H4 (cell line): ENCODE results near the gene CPEB4. TPM values are rescaled to one million over a fixed set of nuclear protein-coding genes. Genes with fewer than 3 reads are reported as not detected.

Source experiments
- DNase-seq: peaks from one replicate; pipeline ENCODE4 v3.0.0-alpha.2; 2015; ENCODE audit warnings: low spot score
- total RNA-seq: library from RNA; depleted of rRNA; stranded (reverse); fragments of >200 nt; shearing (Covaris generic); gene quantifications from 2 replicates; pipeline ENCODE4 v1.2.3, GENCODE V29; 2014

CPEB4 gene
- total RNA-seq, 1 experiment from 2014 or later = 6.2 TPM

DNA sequence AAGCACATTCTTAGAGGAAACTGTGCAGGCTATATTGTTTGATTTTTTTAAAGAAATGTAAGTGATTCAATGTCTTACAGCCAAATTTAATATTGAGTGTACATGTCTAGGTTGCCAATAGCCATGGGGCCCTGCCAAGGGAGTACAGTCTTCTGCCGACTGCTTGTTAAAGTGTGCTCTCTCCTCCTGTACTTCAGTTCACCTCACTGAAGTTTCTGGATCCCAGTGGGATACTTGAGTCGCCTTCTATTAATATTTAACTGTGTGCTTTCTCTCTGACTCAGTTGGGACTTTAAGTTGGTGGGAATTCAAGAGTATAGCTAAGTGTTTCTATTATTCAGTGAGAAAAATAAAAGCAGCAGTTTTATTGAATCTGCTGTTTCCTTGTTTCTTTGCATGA is 56.4 kb downstream of the CPEB4 start:
- DNase-seq = no peak

DNA sequence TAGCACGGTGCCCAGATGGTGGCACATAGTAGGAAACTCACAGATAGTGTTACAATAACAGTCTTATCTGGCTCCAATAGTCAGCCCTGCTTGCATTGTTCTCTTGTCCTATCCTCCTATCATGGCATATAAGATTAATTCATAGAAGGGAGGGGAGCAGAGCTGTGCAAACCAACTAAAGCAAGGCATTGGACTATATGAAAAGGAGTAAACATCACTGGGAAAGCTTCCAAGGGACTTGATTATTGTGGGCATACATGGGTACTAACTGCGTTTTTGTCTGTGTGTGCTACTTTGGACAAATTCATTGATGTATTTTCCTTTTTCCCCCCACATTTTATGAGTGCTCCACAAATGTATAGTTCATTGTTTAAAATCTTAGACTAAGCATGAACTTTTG is 57.0 kb downstream of the CPEB4 start:
- DNase-seq = no peak

DNA sequence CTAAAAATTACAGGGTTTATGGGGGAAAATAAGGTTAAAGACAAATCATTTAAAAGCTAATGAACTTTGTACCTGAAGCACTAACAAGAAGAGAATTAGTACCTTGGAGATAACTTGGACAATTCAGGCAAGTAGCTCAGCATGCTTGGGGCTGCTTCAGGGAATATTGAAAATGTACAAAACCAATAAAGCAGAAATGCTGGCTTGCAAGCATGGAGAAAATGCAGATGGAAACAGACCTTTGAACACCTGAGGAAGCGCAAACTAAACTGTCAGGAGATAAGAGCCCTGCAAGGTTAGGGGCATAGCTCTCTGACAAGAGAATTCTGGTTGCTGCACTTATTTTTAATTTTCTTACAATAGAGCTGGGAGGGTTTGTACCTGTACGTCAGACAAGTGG is 58.2 kb downstream of the CPEB4 start:
- DNase-seq = no peak

DNA sequence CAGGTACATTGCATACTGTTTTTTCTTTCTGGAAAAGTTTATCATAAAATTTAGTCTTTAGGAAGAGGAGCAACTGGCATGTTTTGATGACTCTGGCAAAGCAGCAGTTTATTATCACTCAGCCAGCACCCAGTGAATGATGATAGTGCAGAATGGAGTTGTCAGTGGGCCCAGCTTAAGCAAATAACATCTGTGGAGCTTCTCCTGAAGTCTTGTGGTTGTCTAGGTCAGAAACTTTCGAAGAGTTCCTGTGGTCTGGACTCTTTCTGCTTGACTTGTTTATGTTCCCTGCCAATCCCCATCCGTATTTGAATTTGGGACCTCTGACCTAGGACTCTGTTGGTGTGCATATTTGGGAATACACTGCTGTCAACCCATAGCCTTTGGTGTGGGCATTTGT is 62.7 kb downstream of the CPEB4 start:
- DNase-seq = no peak

DNA sequence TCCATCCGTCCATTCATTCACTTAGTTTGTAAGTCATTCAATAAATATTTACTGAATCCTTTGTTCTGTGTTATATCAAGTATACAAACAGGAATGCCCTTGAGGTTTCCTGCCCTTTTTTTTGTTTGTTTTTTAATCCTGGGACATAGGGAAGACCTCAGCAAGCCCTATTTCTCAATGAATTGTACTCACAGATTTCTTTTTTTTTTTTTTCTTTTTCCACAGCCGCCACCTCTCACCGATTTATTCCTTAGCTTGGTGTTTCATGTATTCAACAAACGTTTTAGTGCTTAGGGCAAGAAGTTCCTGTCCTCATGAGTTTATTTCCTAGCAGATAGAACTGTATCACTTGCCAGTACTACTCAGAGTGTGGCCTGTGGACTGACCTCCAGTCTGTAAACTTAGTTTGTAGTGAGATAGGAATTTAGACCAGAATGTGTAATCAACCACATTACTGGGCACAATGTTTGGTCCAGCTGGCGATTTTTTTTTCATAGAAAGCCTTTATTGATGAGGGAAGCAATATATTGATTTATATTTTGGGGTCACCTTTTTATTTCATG is 65.5 kb downstream of the CPEB4 start:
- DNase-seq = peak; percentile 63

DNA sequence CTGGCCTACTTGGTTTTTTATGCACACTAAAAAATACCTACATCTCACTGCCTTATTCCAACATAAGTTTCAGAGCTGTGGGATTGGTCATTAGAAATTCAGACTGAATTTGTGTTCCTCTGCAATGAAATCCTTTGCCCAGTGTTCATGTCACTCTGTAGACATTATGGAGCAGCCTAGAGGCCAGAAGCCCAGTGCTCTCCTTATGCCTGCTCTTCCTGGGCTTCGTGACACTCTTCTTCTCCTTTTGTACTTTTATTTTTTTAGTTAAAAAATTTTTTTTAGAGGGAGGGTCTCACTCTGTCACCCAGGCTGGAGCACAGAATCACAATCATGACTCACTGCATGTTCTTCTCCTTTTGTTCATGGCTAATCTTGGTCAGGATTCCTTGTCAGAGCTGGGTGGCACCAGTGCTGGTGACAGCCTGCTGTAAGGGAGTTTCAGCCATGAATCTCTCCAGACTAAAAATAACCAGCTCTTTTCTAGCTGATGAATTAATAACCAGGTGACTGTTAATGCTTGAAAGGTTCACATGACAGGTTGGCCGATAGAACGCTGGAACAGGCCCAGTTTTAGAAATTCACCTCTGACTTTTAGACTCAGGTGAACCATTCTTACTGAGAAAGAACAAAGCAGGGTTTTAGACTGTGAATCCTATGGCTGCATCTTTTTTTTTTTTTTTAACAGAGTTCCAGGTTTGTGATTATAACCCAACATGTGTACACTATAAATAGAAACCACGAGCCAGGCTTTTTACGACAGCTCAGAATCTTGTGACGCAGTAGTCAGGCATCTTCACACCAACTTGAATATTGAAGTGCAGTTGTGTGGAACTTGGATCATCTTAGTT is 66.7 kb downstream of the CPEB4 start:
- DNase-seq = no peak

DNA sequence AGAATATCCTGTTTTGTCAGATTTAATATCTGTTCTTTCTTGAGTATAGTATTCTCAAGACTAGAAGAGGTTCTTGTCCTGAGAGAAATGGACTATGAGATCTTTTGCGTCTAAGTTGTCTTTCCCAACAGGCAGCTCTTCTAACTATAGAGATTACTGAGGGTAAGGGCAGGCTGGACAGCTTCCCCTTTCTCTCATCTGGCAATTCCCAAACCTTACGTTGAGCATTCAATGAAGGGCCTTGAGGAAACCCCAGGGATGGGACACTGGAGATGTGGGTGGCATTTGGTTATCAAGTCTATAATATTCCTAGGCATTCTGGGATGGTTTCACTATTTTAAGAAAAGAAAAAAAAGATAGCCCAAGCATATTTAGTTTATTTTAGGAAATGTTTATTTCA is 72.8 kb downstream of the CPEB4 start:
- DNase-seq = no peak

DNA sequence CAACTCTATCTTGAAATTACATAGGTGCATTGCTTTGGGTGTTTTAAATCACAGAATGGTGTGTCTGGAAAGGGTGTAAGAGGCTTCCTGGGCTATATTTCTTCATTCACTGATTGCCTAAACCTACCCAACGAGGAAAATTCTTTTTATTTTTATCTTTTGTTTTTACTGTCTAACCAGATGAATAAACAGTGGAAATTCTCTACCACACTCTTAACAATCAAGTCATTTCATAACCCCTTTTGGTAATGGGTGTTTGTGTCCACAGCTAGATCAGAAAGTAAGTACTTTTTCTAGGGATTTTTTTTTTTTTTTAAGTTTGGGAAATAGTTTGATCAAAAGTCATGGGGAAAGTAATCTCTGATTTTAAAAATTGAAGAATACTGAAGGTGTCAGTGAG is 73.3 kb downstream of the CPEB4 start:
- DNase-seq = no peak

DNA sequence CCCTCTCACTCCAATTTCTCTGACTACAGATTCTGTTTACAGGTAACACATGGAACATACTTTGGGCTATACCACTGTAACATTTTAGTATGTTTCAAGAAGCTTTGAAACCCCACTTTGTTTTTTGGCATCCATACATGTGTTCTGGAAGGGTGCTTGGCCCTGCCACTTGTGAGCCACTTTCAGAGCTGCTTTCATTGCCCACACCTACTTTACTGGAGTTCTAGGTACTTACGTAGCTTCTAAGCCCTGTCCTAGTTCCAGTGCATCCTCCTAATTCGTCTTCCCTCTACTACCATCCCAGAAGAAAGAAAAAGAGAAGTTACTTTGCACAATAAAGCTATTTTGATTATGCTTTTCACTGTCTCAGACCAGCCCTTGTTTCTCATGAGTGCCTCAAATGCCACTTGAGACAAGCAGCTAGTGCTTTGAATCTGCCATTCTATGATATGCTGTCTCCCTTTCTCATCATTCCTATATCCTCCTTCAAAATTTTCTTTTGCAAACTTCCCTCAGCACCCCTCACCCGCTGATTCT is 74.4 kb downstream of the CPEB4 start:
- no peak for DNase-seq

DNA sequence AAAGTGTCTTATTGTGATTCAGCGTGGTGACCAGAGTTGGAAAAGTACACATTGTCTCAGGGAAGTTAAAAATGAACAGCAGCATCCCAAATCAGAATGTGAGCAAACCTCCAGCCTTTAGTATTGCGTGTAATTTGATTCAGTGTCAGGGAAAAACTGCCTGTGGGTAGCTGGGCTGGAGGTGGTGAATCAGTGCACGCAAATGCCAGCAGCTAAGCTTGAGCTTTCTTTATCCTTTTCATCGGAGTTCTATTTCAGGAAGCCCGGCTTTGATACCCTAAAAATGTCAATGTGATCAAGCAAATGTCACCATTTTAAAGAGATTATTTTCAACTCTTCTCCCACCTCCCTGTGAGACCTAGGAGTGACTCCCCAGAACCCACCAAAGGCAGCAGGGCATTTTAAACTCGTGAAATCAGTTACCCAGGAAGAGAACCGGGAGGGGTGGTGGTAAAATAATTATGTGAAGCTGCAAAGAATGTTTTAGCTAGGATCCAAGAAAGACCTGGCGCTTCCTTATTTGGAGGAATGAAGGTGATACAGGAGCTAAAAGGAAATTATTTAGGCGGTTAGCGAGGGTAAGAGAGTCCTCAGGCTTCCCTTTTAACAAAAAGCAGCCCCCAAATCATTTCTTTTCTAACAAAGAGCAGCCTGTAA is 75.2 kb downstream of the CPEB4 start:
- DNase-seq = peak; percentile 30

DNA sequence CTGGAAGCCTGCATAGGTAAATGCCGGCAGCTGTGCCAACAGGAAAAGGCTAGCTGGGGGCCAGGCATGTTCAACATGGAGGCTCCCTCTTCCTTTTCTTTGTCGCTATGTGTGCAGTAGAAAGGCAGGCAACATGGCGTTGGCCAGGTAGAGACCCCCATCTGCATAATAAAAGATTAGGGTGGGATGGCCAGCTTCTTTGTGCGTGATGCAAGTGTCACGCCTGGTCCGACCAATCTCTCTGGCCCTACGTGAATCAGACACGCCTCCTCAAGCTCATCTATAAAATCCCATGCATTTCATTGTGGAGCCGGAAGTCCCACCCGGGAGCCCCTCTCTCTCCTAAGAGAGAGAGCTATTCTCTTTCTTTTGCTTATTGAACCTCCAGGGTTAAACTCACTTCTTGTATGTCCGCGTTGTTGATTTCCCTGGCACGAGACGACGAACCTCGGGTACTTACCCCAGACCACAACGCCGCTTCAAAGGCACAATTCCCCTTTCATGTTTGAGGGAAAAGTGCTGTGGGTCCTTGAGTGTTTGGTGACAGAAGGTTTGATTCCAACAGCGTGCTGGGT is 75.8 kb downstream of the CPEB4 start:
- no peak for DNase-seq

DNA sequence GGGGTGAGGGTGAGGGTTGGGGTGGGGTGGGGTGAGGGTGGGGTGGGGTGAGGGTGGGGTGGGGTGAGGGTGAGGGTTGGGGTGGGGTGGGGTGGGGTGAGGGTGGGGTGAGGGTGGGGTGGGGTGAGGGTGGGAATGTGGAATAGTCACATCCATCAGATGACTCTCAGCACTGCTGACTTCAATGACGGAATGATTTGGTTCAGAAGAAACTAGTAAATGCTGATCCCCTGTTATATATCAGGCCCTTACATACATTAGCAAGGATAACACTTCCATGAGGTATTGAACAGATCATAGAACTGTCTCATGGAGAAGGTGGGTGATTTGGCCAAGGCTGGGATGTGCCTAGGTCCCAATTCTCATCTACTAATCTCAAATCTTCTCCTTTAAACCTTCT is 76.4 kb downstream of the CPEB4 start:
- DNase-seq = no peak

DNA sequence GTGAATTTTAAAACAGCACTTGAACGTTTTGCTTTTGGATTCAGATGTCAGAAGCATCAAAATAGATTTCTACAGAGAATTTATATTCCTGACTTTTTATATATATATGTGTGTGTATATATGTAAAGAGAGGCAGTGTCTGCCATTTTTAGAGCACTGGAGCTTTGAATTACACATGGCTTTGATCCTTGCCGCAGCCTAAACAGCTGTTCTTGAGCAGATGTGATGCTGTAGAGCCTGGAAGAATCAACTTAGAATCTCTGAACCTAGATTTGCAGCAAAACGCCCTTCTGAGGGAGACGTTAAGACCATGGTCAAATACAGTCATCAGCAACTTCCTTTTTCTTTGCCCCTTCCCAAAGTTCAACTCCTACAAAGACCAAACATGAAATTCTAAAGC is 79.1 kb downstream of the CPEB4 start:
- DNase-seq = no peak

DNA sequence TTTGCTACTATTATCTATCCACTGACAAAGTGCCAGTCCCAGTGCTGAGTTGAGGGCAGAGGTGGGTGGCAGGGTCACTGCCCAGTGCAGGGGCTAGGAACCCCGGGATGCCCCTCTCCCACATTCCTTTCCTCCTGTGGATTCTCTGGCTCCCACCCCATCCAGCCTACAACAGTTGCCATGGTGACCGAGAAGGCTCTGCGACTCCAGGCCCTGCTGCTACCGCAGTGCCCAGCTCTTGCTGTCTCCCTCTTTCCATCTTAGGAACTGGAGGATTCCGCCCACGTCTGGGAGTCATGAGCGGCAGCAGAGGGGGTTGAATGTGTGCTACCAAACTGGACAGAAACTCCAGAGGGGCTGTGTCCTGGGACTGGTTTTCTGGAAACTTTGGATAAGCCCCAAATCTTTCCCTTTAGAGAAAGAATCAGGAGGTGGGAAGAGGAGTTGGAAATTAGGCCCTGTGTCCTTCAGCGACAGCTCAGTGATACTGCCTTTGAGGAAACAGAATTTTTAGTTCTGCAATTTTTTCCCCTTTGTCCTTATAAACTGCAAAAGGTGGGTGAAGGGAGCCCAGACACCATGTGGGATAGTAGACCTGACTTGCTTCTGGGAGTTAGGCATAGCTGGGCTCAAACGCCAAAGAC is 80.1 kb downstream of the CPEB4 start:
- DNase-seq = no peak

DNA sequence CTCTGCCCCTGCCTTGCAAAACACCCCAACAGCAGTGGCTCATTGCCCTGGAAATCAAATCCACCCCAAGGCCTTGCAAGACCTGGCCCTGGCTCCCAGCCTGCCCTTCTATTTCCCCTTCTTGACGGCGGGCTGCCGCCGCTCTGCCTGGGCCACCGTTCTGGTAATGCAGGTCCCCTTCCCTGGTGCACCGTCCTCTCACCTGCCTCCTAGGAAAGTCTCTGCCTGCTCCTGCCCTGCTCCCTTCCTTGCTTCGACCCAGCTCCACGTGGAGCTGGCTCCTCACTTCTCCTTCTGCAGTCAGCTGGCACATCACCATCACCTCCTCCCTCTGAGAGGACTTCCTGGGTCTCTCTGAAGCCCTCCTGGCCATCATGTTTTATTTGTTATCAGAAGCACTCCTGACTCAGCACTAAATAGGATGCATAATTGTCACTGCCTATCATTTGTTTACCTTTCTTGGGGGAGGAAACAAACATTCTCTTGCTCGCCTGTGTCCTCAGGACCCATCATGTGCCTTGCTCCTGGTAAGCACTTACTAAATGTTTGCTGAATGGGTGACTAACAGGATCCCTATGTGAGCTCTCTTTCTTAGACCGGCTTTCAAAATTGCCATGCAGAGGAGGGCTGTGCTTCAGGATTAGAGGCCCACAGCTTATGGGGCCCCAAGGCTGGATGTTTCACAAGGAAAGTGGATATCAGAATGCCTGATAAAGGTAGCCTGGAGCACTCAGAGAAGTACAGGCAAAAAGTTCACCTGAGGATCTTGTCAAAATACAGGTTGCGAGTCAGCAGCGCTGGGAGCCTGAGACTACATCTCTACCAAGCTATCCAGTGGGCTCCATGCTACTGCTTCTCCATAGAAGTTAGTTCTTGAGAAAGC is 81.3 kb downstream of the CPEB4 start:
- DNase-seq = peak; percentile 76

DNA sequence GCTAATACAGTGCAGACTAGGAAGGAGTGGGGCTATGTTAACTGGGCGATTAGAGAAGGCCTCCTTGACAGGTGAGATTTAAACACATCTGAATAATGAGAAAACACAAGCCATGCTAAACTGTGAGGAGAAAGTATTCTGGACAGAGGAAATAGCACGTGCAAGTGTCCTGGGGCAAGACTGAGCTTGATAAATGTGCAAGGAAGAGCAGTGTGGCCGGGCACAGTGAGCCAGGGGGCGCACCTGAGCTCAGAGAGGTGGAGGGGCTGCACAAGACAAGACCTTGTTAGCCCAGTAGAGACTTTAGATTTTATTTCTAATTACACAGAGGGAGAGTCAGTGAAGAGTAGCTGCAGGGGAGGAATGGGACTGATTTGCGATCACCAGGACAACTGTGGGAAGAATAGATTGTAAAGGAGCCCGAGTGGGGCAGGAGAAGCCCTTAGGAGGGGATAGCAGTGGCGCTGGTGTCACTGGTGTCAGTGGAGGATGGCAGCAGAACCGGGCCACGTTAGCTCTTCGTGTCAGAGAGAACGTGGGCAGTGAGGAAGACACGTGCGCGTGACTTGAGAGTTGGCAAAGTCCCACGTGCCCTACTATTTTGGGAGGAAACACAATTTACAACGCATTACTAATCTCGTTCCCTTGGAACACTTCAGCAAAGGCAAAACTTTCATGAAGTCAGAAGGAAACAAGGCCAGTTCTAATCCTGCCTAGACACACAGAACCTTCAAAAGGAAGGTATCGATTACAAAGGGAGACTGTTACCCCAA is 82.9 kb downstream of the CPEB4 start:
- no peak for DNase-seq

DNA sequence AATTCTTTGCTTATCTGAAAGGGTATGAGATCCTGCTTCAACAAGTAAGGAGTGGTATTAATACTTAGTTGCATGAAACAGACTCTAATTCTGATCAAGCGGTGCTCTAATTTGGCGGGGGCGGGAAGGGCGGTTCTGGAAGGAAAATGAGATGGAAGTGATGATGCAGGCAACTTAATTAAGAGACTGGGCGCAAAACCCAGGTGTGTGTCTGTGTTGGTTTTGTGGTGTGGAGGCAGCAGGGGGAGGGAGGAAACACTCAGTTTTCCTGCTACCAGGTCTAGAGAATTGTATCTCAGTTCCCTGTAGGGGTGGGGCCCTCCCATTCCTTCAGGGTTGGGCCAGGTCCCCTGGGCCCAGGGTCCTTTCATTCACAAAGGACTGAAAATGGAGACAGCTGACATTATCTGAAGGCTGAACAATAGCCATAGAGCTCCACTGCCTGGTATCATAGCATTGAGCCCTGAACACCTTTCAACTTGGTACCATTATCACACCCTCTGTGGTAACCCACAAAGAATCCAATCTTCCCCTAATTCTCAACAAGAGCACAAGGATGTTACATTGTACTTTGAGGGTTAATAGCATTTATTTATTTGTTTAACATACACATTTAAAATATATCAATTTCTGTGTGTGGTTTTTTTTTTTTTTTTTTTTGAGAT is 83.7 kb downstream of the CPEB4 start:
- no peak for DNase-seq

DNA sequence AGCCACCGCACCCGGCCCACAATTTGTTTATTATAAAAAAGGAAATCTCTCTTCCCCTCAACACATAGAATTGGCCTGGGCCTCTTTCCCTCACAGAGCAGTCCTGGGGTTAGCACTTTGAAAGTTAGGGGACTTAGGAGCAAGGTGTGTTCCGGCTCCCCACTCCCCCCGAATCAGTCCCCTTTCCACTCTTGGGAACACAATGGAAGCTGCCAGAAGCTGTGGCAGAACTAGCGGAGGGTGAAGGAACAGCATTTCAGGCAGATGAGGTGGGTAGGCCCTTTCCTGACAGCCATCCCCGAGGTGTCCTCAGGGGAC is 84.4 kb downstream of the CPEB4 start:
- no peak for DNase-seq

DNA sequence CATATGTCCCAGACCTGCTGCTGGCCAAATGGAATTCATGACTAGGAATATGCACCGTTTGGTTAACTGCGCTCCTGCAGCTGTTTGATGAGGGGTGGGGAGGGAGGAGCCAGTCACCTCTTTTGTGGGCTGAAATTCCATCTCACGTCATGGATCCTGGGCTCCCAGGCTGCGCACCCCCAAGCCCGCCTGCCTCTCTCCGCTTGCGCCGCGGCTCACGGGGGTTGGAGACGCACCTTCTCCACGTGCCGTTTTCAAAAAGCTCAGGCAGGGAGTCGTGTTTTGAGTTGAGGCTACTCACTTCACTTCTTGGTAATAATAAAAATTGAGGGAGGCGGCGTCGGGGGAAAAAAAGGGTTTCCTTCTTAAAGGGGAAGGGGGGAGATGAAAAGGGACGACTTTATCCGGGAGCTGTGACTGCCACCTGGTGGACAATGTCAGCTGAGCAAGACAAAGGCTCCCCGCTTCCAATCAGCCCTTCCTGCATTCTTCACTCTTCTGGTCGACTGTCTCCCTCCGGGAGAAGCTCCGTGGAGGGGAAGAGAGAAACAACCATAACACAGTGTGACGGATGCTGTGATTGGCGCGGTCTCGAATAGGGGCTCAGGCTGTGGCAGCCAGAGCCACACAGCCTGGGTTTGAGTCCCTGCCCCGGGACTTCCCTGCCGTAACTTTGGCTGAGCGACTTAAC is 84.9 kb downstream of the CPEB4 start:
- peak; percentile 69 for DNase-seq
